Lung (tissue), 12 donors: Measurements from ENCODE around the gene RHOT2. TPM values are rescaled to one million over a fixed set of nuclear protein-coding genes. Genes with fewer than 3 reads are reported as not detected.

ENCODE experiments used
- ATAC-seq: fragments of 200-7000 bp; cut with Tn5 transposase; one replicate; pipeline ENCODE4 v1.9.1; 2020; ENCODE audit warnings: moderate number of reproducible peaks; ENCODE audit not compliant: insufficient read depth, low FRiP score
- DNase-seq, 3 donors: peaks; one replicate each; pipeline ENCODE4 v3.0.0-alpha.2; 2013 to 2017
- H3K27ac ChIP-seq, 2 donors: one replicate each; pipeline ENCODE4 v1.5.1; 2013; ENCODE audit warnings: mild to moderate bottlenecking in 2 of 2, moderate library complexity in 2 of 2, control low read depth in 1 of 2, inconsistent platforms in 1 of 2, low read depth in 1 of 2, low read length in 1 of 2
- H3K27me3 ChIP-seq, 3 donors: one replicate each; pipeline ENCODE4 v1.5.1; 2013; ENCODE audit warnings: low read length in 2 of 3; ENCODE audit not compliant: control insufficient read depth in 3 of 3, insufficient read depth in 3 of 3
- H3K36me3 ChIP-seq, 4 donors: one replicate each; pipeline ENCODE4 v1.5.1; 2013; ENCODE audit warnings: low read length in 4 of 4, mild to moderate bottlenecking in 1 of 4, moderate library complexity in 1 of 4; ENCODE audit not compliant: control insufficient read depth in 4 of 4, insufficient read depth in 4 of 4
- H3K4me1 ChIP-seq, 5 donors: one replicate each; pipeline ENCODE4 v1.5.1; 2013; ENCODE audit warnings: low read length in 5 of 5, mild to moderate bottlenecking in 2 of 5, moderate library complexity in 1 of 5; ENCODE audit not compliant: control insufficient read depth in 5 of 5, insufficient read depth in 5 of 5
- H3K4me3 ChIP-seq: one replicate; pipeline ENCODE4 v1.5.1; 2013; ENCODE audit warnings: mild to moderate bottlenecking, control low read depth, moderate library complexity
- H3K9ac ChIP-seq, 2 donors: one replicate each; pipeline ENCODE4 v1.5.1; 2013; ENCODE audit warnings: low read length in 2 of 2, control low read depth in 1 of 2; ENCODE audit not compliant: insufficient read depth in 1 of 2
- H3K9me3 ChIP-seq, 4 donors: one replicate each; pipeline ENCODE4 v1.5.1; 2013; ENCODE audit warnings: low read length in 3 of 4, mild to moderate bottlenecking in 1 of 4, moderate library complexity in 1 of 4; ENCODE audit not compliant: control insufficient read depth in 4 of 4, insufficient read depth in 3 of 4
- WGBS, 2 donors: extraction: QIAGEN DNeasy Blood & Tissue Kit; methylation state at CpG; one replicate each; pipeline ENCODE4 v1.1.7; 2013; 5-methylcytosine and 5-hydroxymethylcytosine counted together
- polyA plus RNA-seq, 2 donors: library from polyadenylated mRNA; stranded (reverse); fragments of 200-250 nt; gene quantifications; one replicate each; pipeline ENCODE4 v1.2.1, GENCODE V29; 2013
- total RNA-seq, 2 donors: library from RNA; depleted of rRNA in 1 of 2; stranded (reverse); fragments of >200 nt in 1 of 2; gene quantifications; one replicate each; pipeline ENCODE4 v1.2.1, GENCODE V29; 2014 to 2021
- TF ChIP-seq, protein P1 (sequence below): IDR thresholded peaks from 2 replicates; pipeline ENCODE4 v1.5.1; 2012; ENCODE audit warnings: mild to moderate bottlenecking; ENCODE audit errors: control extremely low read depth, extremely low read depth
- donor health status: control.
- donor health status: control.
- donor health status: Bipolar disorder and iron deficiency.
- donor health status: healthy.
- donor health status: DM: yes; HTN: yes; CAD: no.

Gene RHOT2
- total and polyA plus RNA-seq, 4 donors: 40.5 to 121 (median 115) TPM

DNA sequence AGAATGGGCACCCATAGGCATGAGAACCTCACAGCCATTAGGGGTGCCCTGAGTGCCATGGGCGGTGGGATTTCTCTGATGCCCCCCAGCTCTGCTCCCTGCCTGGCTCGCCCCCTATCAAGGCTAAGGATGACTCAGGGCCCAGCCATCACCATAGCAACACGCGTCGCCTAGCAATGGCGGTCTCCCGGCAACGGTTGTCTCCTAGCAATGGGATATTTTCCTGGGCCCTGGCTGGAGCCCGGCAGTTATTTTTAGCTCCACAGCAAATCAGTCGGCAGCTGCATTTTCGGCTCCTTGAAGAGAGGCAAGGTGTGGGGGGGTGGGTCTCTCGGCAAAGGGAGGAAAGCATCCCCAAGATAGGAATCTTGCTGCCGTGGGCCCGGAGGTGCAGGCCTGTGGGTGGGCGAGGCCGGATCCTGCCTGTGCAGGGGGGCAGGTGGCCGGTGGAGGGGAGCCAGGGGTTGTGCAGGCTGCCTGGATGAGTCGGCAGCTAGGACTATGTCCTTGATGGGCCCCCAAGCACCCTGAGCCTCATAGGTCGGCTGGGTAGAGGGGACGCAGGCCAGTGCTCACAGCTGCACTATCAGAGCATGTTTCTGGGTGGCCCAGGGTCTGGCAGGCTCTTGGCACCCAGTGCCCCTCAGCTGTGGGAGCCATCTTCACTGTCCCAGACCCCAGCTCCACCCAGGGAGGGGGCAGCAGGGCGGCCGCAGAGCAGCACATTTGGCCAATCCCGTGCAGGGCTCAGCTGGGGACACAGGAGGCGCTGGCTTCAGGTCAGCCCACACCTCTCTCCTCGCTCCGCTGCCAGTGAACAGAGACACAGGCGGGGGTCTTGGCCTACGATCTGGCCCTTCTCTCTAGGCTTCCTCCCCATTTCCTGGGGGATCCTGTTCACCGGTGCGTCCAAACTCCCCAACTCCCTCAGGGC is 41.9 kb downstream of the RHOT2 start:
- peaks cover 0 to 5% (median 0%) of the 10 kb centered on the region in 4 donors for H3K9me3 ChIP-seq
- H3K27ac ChIP-seq: no peak overlapping the region
- ATAC-seq (no peak), DNase-seq (peak; percentile 55 to 76 (median 72))
- WGBS, 2 donors: 21 to 41% methylated on average over 29 to 30 of the region's 30 CpGs
- H3K4me1 ChIP-seq: peaks cover 0 to 5% (median 0%) of the 10 kb centered on the region in 5 donors
- TF ChIP-seq, protein P1, sequence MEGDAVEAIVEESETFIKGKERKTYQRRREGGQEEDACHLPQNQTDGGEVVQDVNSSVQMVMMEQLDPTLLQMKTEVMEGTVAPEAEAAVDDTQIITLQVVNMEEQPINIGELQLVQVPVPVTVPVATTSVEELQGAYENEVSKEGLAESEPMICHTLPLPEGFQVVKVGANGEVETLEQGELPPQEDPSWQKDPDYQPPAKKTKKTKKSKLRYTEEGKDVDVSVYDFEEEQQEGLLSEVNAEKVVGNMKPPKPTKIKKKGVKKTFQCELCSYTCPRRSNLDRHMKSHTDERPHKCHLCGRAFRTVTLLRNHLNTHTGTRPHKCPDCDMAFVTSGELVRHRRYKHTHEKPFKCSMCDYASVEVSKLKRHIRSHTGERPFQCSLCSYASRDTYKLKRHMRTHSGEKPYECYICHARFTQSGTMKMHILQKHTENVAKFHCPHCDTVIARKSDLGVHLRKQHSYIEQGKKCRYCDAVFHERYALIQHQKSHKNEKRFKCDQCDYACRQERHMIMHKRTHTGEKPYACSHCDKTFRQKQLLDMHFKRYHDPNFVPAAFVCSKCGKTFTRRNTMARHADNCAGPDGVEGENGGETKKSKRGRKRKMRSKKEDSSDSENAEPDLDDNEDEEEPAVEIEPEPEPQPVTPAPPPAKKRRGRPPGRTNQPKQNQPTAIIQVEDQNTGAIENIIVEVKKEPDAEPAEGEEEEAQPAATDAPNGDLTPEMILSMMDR: no peak
- no peaks in the 10 kb centered on the region for H3K36me3 ChIP-seq
- no peak overlapping the region for H3K4me3 ChIP-seq
- H3K9ac ChIP-seq: no peak overlapping the region
- H3K27me3 ChIP-seq: peaks cover 11 to 32% (median 11%) of the 10 kb centered on the region in 3 donors

DNA sequence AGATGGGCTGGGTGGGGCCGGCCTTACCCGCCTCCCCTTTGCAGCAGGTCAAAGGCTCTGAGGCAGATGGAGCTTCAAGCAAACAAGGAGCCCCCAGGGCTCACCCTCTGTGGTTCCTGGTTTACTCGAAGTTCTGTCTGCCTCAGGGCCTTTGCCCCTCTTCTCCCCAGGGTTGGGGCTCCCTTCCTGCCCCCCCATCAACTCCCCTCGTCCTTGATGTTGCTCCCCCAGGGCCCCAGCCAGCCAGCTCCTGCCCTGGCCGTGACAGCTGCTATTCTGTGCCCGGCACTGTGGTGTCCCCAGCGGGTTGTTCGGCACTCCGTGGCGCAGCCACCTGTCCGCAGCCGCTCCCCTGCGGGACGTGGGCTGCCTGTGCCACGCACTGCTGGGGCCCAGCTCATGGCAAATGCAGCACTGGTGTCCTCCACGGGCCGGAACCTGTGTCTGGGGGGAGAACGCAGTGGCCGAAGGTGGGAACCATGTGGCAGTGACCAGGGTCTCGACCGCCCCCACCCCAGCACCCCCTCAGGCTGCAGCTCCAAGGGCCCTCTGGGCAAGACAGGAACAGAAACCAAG is 42.7 kb downstream of the RHOT2 start:
- Histone ChIP-seq H3K9me3 (peaks cover 0 to 5% (median 0%) of the 10 kb centered on the region in 4 donors), H3K27me3 (peaks cover 7 to 31% (median 11%) of the 10 kb centered on the region in 3 donors), H3K4me3 (no peak overlapping the region), H3K4me1 (peaks cover 0 to 5% (median 0%) of the 10 kb centered on the region in 5 donors), H3K36me3 (no peaks in the 10 kb centered on the region), H3K9ac (no peak overlapping the region), H3K27ac (no peak overlapping the region)
- 67 to 69% methylated on average over 21 of the region's 21 CpGs for WGBS, 2 donors
- TF ChIP-seq, protein P1: no peak
- ATAC-seq (no peak), DNase-seq (no peak)

DNA sequence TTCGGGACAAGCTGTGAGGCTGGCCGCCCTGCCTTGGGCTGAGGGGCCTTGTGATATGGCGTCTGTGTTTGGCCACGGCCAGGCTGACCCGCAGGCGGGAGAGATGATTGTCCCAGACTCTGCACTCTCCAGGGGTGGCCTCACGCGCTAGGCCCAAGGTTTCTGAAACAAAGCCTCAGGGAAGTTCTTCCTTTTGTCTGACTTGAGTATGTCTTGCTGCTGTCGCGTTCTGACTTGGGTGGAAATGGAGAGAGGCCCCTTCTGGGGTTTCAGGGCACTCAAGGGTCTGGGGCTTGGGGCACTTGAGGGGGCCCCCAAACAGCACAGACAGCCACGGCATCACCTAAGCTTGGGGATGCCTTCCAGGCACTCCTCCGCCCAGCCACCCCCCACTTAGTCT is 43.2 kb downstream of the RHOT2 start:
- Histone ChIP-seq H3K27ac (no peak overlapping the region), H3K27me3 (peaks cover 6 to 34% (median 11%) of the 10 kb centered on the region in 3 donors), H3K9ac (no peak overlapping the region), H3K9me3 (peaks cover 0 to 5% (median 0%) of the 10 kb centered on the region in 4 donors), H3K36me3 (no peaks in the 10 kb centered on the region), H3K4me3 (no peak overlapping the region), H3K4me1 (peaks cover 0 to 10% (median 4%) of the 10 kb centered on the region in 5 donors)
- 74 to 85% methylated on average over 12 of the region's 12 CpGs for WGBS, 2 donors
- ATAC-seq: no peak
- TF ChIP-seq, protein P1: no peak
- no peak for DNase-seq
